GM23338 (cell line): ENCODE measurements around the gene GPHN. TPM values are rescaled to one million over a fixed set of nuclear protein-coding genes. Genes with fewer than 3 reads are reported as not detected.

ENCODE experiments used
- ATAC-seq: fragments of 200-7000 bp; cut with Tn5 transposase; 3 replicates; pipeline ENCODE4 v1.9.1; 2020
- DNase-seq: peaks from one replicate; pipeline ENCODE4 v3.0.0-alpha.2; 2015; ENCODE audit warnings: low spot score
- H2AFZ ChIP-seq: fragments of 200-600 bp; sonication (generic); 2 replicates; pipeline ENCODE4 v1.8.0; 2016; ENCODE audit warnings: antibody characterized with exemption, mild to moderate bottlenecking, moderate library complexity
- H3F3A ChIP-seq: fragments of 200-600 bp; sonication (generic); replicated peaks from 2 replicates; pipeline ENCODE4 v1.8.0; 2017; ENCODE audit warnings: antibody characterized with exemption, mixed run types, low read depth
- H3K27ac ChIP-seq: fragments of 200-600 bp; sonication (generic); 2 replicates; pipeline ENCODE4 v1.6.1; 2016; ENCODE audit warnings: low read depth
- H3K27me3 ChIP-seq: fragments of 200-600 bp; sonication (generic); 2 replicates; pipeline ENCODE4 v1.8.0; 2016; ENCODE audit warnings: mild to moderate bottlenecking, mixed run types, moderate library complexity; ENCODE audit not compliant: insufficient read depth
- H3K36me3 ChIP-seq: fragments of 200-600 bp; sonication (generic); 2 replicates; pipeline ENCODE4 v1.8.0; 2016; ENCODE audit warnings: mild to moderate bottlenecking; ENCODE audit not compliant: insufficient read depth
- H3K4me1 ChIP-seq: fragments of 200-600 bp; sonication (generic); 2 replicates; pipeline ENCODE4 v1.8.0; 2016; ENCODE audit warnings: mild to moderate bottlenecking, moderate library complexity; ENCODE audit not compliant: insufficient read depth
- H3K4me2 ChIP-seq: fragments of 200-600 bp; sonication (generic); 2 replicates; pipeline ENCODE4 v1.7.1; 2017; ENCODE audit warnings: mixed run types
- H3K4me3 ChIP-seq: fragments of 200-600 bp; sonication (generic); 2 replicates; pipeline ENCODE4 v1.6.1; 2016; ENCODE audit warnings: mixed run types
- H3K79me2 ChIP-seq: fragments of 200-600 bp; sonication (generic); replicated peaks from 2 replicates; pipeline ENCODE4 v1.8.0; 2017; ENCODE audit warnings: mild to moderate bottlenecking; ENCODE audit not compliant: insufficient read depth
- H3K9me2 ChIP-seq: fragments of 200-600 bp; sonication (generic); 2 replicates; pipeline ENCODE4 v1.8.0; 2017; ENCODE audit not compliant: insufficient read depth
- H4K20me1 ChIP-seq: fragments of 200-600 bp; sonication (generic); replicated peaks from 2 replicates; pipeline ENCODE4 v1.8.0; 2017; ENCODE audit warnings: mild to moderate bottlenecking; ENCODE audit not compliant: insufficient read depth
- H3K27ac Mint-ChIP-seq: 2 replicates; pipeline ENCODE4 v1.8.0; 2020; ENCODE audit warnings: inconsistent platforms, mild to moderate bottlenecking, moderate library complexity, mixed read lengths
- H3K27me3 Mint-ChIP-seq: 3 replicates; pipeline ENCODE4 v1.8.0; 2022; ENCODE audit warnings: low read depth, mild to moderate bottlenecking, moderate library complexity, mixed read lengths, inconsistent platforms; ENCODE audit not compliant: insufficient read depth, poor library complexity
- H3K36me3 Mint-ChIP-seq: 3 replicates; pipeline ENCODE4 v1.8.0; 2021; ENCODE audit warnings: low read depth, mild to moderate bottlenecking, inconsistent platforms, moderate library complexity, mixed read lengths
- H3K4me1 Mint-ChIP-seq: 3 replicates; pipeline ENCODE4 v1.8.0; 2020; ENCODE audit warnings: mild to moderate bottlenecking, inconsistent platforms, mixed read lengths
- H3K4me3 Mint-ChIP-seq: 3 replicates; pipeline ENCODE4 v1.8.0; 2021; ENCODE audit warnings: moderate library complexity, mild to moderate bottlenecking, inconsistent platforms, mixed read lengths
- H3K9me3 Mint-ChIP-seq: 3 replicates; pipeline ENCODE4 v1.8.0; 2020; ENCODE audit warnings: moderate library complexity, mild to moderate bottlenecking, inconsistent platforms, mixed read lengths
- CREB1 ChIP-seq: fragments of 250-450 bp; sonication (Bioruptor Pico); IDR thresholded peaks from 2 replicates; pipeline ENCODE4 v1.5.0; 2020; ENCODE audit warnings: low read depth, mild to moderate bottlenecking, moderate library complexity
- EZH2phosphoT487 ChIP-seq: fragments of 200-600 bp; sonication (generic); IDR thresholded peaks from one replicate; pipeline ENCODE4 v1.8.1; 2018; ENCODE audit warnings: antibody characterized with exemption; ENCODE audit not compliant: unreplicated experiment
- JUNB ChIP-seq: IDR thresholded peaks from one replicate; pipeline ENCODE4 v1.6.1; 2016; ENCODE audit warnings: antibody characterized with exemption; ENCODE audit not compliant: unreplicated experiment
- STAT1 ChIP-seq: IDR thresholded peaks from one replicate; pipeline ENCODE4 v1.6.1; 2016; ENCODE audit warnings: antibody characterized with exemption; ENCODE audit not compliant: unreplicated experiment
- ZNF114 ChIP-seq: fragments of 250-450 bp; sonication (Bioruptor Pico); IDR thresholded peaks from 2 replicates; pipeline ENCODE4 v1.5.0; 2020; ENCODE audit warnings: mild to moderate bottlenecking, moderate library complexity
- polyA plus RNA-seq: library from polyadenylated mRNA; unstranded; fragments of >200 nt; fragmentation: Nextera tagmentation; extraction: Ambion mirVana; gene quantifications from 2 replicates; pipeline ENCODE4 v1.2.1, GENCODE V29; 2016
- total RNA-seq: library from RNA; depleted of rRNA; stranded (reverse); fragments of >200 nt; shearing (Covaris generic); gene quantifications from 2 replicates; pipeline ENCODE4 v1.2.3, GENCODE V29; 2014
- TF ChIP-seq, protein P1 (sequence below): fragments of 250-450 bp; sonication (Bioruptor Pico); IDR thresholded peaks from 2 replicates; pipeline ENCODE4 v1.5.0; 2020; ENCODE audit warnings: mild to moderate bottlenecking, moderate library complexity
- TF ChIP-seq, protein P2 (sequence below): IDR thresholded peaks from one replicate; pipeline ENCODE4 v1.6.1; 2018; ENCODE audit warnings: antibody characterized with exemption; ENCODE audit not compliant: unreplicated experiment
- TF ChIP-seq, protein P3 (sequence below), 2 experiments: fragments of 200-600 bp in 1 of 2; sonication (generic) in 1 of 2; conservative IDR thresholded peaks; 2 replicates each; pipeline versions ENCODE4 v1.5.1 to v1.6.1; 2016 to 2017; ENCODE audit warnings: antibody characterized with exemption in 2 of 2, low read depth in 2 of 2, mild to moderate bottlenecking in 2 of 2, moderate library complexity in 1 of 2

The GPHN gene
- total and polyA plus RNA-seq, 2 experiments from 2014 or later = 17.6 to 20.6 TPM

DNA sequence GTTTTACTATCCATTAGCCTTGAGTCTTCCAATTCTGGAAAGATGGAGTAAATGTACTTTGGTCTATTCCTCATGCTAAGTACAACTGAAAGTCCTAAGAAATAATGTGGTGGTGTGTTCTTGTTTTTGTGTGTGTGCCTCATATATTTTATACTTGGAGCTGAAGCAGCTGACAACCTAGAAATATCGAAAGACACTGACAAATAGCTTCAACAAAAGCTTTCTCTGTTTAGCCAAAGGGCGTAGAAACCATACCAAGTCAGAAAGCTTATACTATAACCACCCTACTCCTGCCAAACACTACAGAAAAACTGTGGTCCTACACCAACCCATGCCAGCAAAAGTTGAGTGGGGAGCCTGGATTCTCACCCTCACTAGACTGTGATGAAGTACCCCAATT lies 188.4 kb downstream of the GPHN start:
- no peak overlapping the region for H3K27ac Mint-ChIP-seq

DNA sequence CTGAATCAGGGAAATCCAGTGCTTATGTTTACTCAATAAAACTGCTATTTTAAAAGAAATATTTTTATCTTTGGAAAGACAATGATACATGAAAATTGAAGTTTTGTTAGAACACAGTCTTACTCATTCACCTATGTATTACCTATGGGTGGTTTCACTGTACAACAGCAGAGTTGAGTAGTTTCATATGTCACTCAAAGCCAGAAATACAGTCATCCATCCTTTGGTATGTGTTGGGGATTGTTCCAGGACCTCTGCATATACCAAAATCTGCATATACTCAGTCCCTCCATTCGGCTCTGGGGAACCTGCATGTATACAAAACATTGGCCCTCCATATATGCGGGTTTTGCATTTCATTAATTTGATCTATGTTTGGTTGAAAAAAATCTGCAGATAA lies 190.6 kb downstream of the GPHN start:
- DNase-seq (no peak), ATAC-seq (no peak)
- Mint-ChIP-seq H3K27me3 (peaks cover 3% of the 10 kb centered on the region), H3K4me3 (no peak overlapping the region), H3K9me3 (peaks cover 14% of the 10 kb centered on the region), H3K4me1 (no peaks in the 10 kb centered on the region; the same call in 2 of the 3 replicates), H3K36me3 (peaks cover 13% of the 10 kb centered on the region; the same call in 2 of the 3 replicates), H3K27ac (no peak overlapping the region)
- Histone ChIP-seq H3K79me2 (no peaks in the 10 kb centered on the region), H3K4me3 (no peak overlapping the region), H3K36me3 (no peaks in the 10 kb centered on the region), H2AFZ (no peak overlapping the region), H3K4me1 (no peaks in the 10 kb centered on the region), H3K4me2 (no peak overlapping the region), H3K27me3 (no peaks in the 10 kb centered on the region), H3F3A (no peaks in the 10 kb centered on the region), H3K9me2 (no peaks in the 10 kb centered on the region), H3K27ac (no peak overlapping the region), H4K20me1 (no peaks in the 10 kb centered on the region; the same call in 1 of the 2 replicates)
- TF ChIP-seq JUNB = no peak
- no peak for TF ChIP-seq ZNF114 (CRISPR knock-in tag)
- TF ChIP-seq, protein P1, sequence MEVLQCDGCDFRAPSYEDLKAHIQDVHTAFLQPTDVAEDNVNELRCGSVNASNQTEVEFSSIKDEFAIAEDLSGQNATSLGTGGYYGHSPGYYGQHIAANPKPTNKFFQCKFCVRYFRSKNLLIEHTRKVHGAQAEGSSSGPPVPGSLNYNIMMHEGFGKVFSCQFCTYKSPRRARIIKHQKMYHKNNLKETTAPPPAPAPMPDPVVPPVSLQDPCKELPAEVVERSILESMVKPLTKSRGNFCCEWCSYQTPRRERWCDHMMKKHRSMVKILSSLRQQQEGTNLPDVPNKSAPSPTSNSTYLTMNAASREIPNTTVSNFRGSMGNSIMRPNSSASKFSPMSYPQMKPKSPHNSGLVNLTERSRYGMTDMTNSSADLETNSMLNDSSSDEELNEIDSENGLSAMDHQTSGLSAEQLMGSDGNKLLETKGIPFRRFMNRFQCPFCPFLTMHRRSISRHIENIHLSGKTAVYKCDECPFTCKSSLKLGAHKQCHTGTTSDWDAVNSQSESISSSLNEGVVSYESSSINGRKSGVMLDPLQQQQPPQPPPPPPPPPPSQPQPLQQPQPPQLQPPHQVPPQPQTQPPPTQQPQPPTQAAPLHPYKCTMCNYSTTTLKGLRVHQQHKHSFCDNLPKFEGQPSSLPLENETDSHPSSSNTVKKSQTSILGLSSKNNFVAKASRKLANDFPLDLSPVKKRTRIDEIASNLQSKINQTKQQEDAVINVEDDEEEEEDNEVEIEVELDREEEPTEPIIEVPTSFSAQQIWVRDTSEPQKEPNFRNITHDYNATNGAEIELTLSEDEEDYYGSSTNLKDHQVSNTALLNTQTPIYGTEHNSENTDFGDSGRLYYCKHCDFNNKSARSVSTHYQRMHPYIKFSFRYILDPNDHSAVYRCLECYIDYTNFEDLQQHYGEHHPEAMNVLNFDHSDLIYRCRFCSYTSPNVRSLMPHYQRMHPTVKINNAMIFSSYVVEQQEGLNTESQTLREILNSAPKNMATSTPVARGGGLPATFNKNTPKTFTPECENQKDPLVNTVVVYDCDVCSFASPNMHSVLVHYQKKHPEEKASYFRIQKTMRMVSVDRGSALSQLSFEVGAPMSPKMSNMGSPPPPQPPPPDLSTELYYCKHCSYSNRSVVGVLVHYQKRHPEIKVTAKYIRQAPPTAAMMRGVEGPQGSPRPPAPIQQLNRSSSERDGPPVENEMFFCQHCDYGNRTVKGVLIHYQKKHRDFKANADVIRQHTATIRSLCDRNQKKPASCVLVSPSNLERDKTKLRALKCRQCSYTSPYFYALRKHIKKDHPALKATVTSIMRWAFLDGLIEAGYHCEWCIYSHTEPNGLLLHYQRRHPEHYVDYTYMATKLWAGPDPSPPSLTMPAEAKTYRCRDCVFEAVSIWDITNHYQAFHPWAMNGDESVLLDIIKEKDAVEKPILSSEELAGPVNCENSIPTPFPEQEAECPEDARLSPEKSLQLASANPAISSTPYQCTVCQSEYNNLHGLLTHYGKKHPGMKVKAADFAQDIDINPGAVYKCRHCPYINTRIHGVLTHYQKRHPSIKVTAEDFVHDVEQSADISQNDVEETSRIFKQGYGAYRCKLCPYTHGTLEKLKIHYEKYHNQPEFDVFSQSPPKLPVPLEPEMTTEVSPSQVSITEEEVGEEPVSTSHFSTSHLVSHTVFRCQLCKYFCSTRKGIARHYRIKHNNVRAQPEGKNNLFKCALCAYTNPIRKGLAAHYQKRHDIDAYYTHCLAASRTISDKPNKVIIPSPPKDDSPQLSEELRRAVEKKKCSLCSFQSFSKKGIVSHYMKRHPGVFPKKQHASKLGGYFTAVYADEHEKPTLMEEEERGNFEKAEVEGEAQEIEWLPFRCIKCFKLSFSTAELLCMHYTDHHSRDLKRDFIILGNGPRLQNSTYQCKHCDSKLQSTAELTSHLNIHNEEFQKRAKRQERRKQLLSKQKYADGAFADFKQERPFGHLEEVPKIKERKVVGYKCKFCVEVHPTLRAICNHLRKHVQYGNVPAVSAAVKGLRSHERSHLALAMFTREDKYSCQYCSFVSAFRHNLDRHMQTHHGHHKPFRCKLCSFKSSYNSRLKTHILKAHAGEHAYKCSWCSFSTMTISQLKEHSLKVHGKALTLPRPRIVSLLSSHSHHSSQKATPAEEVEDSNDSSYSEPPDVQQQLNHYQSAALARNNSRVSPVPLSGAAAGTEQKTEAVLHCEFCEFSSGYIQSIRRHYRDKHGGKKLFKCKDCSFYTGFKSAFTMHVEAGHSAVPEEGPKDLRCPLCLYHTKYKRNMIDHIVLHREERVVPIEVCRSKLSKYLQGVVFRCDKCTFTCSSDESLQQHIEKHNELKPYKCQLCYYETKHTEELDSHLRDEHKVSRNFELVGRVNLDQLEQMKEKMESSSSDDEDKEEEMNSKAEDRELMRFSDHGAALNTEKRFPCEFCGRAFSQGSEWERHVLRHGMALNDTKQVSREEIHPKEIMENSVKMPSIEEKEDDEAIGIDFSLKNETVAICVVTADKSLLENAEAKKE (CRISPR knock-in tag) = no peak
- TF ChIP-seq, protein P2, sequence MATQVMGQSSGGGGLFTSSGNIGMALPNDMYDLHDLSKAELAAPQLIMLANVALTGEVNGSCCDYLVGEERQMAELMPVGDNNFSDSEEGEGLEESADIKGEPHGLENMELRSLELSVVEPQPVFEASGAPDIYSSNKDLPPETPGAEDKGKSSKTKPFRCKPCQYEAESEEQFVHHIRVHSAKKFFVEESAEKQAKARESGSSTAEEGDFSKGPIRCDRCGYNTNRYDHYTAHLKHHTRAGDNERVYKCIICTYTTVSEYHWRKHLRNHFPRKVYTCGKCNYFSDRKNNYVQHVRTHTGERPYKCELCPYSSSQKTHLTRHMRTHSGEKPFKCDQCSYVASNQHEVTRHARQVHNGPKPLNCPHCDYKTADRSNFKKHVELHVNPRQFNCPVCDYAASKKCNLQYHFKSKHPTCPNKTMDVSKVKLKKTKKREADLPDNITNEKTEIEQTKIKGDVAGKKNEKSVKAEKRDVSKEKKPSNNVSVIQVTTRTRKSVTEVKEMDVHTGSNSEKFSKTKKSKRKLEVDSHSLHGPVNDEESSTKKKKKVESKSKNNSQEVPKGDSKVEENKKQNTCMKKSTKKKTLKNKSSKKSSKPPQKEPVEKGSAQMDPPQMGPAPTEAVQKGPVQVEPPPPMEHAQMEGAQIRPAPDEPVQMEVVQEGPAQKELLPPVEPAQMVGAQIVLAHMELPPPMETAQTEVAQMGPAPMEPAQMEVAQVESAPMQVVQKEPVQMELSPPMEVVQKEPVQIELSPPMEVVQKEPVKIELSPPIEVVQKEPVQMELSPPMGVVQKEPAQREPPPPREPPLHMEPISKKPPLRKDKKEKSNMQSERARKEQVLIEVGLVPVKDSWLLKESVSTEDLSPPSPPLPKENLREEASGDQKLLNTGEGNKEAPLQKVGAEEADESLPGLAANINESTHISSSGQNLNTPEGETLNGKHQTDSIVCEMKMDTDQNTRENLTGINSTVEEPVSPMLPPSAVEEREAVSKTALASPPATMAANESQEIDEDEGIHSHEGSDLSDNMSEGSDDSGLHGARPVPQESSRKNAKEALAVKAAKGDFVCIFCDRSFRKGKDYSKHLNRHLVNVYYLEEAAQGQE = no peak
- TF ChIP-seq EZH2phosphoT487 = no peak
- TF ChIP-seq STAT1 = no peak
- TF ChIP-seq, protein P3, sequence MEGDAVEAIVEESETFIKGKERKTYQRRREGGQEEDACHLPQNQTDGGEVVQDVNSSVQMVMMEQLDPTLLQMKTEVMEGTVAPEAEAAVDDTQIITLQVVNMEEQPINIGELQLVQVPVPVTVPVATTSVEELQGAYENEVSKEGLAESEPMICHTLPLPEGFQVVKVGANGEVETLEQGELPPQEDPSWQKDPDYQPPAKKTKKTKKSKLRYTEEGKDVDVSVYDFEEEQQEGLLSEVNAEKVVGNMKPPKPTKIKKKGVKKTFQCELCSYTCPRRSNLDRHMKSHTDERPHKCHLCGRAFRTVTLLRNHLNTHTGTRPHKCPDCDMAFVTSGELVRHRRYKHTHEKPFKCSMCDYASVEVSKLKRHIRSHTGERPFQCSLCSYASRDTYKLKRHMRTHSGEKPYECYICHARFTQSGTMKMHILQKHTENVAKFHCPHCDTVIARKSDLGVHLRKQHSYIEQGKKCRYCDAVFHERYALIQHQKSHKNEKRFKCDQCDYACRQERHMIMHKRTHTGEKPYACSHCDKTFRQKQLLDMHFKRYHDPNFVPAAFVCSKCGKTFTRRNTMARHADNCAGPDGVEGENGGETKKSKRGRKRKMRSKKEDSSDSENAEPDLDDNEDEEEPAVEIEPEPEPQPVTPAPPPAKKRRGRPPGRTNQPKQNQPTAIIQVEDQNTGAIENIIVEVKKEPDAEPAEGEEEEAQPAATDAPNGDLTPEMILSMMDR (conservative IDR thresholded peaks at IDR 0.05; ENCODE audit: low read depth in 2 of 2) = no peak
- TF ChIP-seq CREB1 = no peak

More for the DNA sequence above, 188.4 kb downstream of the GPHN start:
- Histone ChIP-seq H3K36me3 (no peaks in the 10 kb centered on the region), H3K9me2 (no peaks in the 10 kb centered on the region), H3F3A (no peaks in the 10 kb centered on the region), H2AFZ (no peak overlapping the region), H3K27ac (no peak overlapping the region), H3K4me2 (no peak overlapping the region), H3K4me3 (no peak overlapping the region), H3K27me3 (no peaks in the 10 kb centered on the region), H4K20me1 (no peaks in the 10 kb centered on the region; the same call in 1 of the 2 replicates), H3K4me1 (no peaks in the 10 kb centered on the region), H3K79me2 (no peaks in the 10 kb centered on the region)
- no peaks in the 10 kb centered on the region for H3K27me3 Mint-ChIP-seq
- H3K36me3 Mint-ChIP-seq = peaks cover 2% of the 10 kb centered on the region; the same call in 2 of the 3 replicates
- DNase-seq (no peak), ATAC-seq (no peak)
- no peaks in the 10 kb centered on the region for H3K9me3 Mint-ChIP-seq
- no peak for TF ChIP-seq STAT1
- no peaks in the 10 kb centered on the region; the same call in 2 of the 3 replicates for H3K4me1 Mint-ChIP-seq
- H3K4me3 Mint-ChIP-seq = no peak overlapping the region
